ENCODE data around the gene GBX1.

The GBX1 gene

GRCh38 chr7:151144387-151144786 lies 23.1 kb downstream of the GBX1 start:
- no peaks in the 10 kb centered on the region for H3K36me3 ChIP-seq (ENCODE audit: low read length)
- no peaks in the 10 kb centered on the region for H3K27me3 ChIP-seq (ENCODE audit: low read length)
- no peak overlapping the region for H3K4me3 ChIP-seq (ENCODE audit: insufficient read depth, low read length, poor library complexity, severe bottlenecking)
- no peaks in the 10 kb centered on the region for H3K9me3 ChIP-seq (ENCODE audit: insufficient read depth, low read length)
- no peaks in the 10 kb centered on the region for H3K9me2 ChIP-seq (replicated peaks; ENCODE audit: insufficient read depth, low read length)
- H3K79me2 ChIP-seq (ENCODE audit: insufficient read depth, low read length): no peaks in the 10 kb centered on the region
- no peaks in the 10 kb centered on the region for H3F3A ChIP-seq (ENCODE audit: insufficient read depth)
- H3K9ac ChIP-seq (ENCODE audit: low read length): no peak overlapping the region
- H4K20me1 ChIP-seq (ENCODE audit: low read depth, low read length): no peaks in the 10 kb centered on the region
- no peak overlapping the region for H2AFZ ChIP-seq (ENCODE audit: low read depth, low read length, severe bottlenecking)
- TF ChIP-seq CTCF (IDR thresholded peaks at IDR 0.05; ENCODE audit: insufficient read depth, low read length, poor library complexity, severe bottlenecking) (no peak), EZH2phosphoT487 (conservative IDR thresholded peaks at IDR 0.05; ENCODE audit: low read length) (no peak)
- no peak overlapping the region for H3K27ac ChIP-seq (ENCODE audit: low read depth, low read length)
- no peak overlapping the region for H3K4me2 ChIP-seq (ENCODE audit: low read depth, low read length, poor library complexity, severe bottlenecking)

GRCh38 chr7:151143261-151144015 lies 24.1 kb downstream of the GBX1 start:
- no peak overlapping the region for H2AFZ ChIP-seq (ENCODE audit: low read depth, low read length, severe bottlenecking)
- no peaks in the 10 kb centered on the region for H4K20me1 ChIP-seq (ENCODE audit: low read depth, low read length)
- H3K9me3 ChIP-seq (ENCODE audit: insufficient read depth, low read length): no peaks in the 10 kb centered on the region
- no peaks in the 10 kb centered on the region for H3K79me2 ChIP-seq (ENCODE audit: insufficient read depth, low read length)
- no peaks in the 10 kb centered on the region for H3F3A ChIP-seq (ENCODE audit: insufficient read depth)
- no peak overlapping the region for H3K4me2 ChIP-seq (ENCODE audit: low read depth, low read length, poor library complexity, severe bottlenecking)
- H3K9ac ChIP-seq (ENCODE audit: low read length): no peak overlapping the region
- H3K27me3 ChIP-seq (ENCODE audit: low read length): no peaks in the 10 kb centered on the region
- no peak overlapping the region for H3K4me3 ChIP-seq (ENCODE audit: insufficient read depth, low read length, poor library complexity, severe bottlenecking)
- no peak for TF ChIP-seq CTCF (IDR thresholded peaks at IDR 0.05; ENCODE audit: insufficient read depth, low read length, poor library complexity, severe bottlenecking)
- TF ChIP-seq EZH2phosphoT487 (conservative IDR thresholded peaks at IDR 0.05; ENCODE audit: low read length): no peak
- no peaks in the 10 kb centered on the region for H3K9me2 ChIP-seq (replicated peaks; ENCODE audit: insufficient read depth, low read length)
- no peaks in the 10 kb centered on the region for H3K36me3 ChIP-seq (ENCODE audit: low read length)
- H3K27ac ChIP-seq (ENCODE audit: low read depth, low read length): no peak overlapping the region

GRCh38 chr7:151142686-151143040 lies 24.8 kb downstream of the GBX1 start:
- Histone ChIP-seq H3K9me2 (replicated peaks; ENCODE audit: insufficient read depth, low read length) (no peaks in the 10 kb centered on the region), H2AFZ (ENCODE audit: low read depth, low read length, severe bottlenecking) (no peak overlapping the region), H3F3A (ENCODE audit: insufficient read depth) (no peaks in the 10 kb centered on the region), H3K9ac (ENCODE audit: low read length) (no peak overlapping the region), H3K4me2 (ENCODE audit: low read depth, low read length, poor library complexity, severe bottlenecking) (no peak overlapping the region), H3K27ac (ENCODE audit: low read depth, low read length) (no peak overlapping the region), H4K20me1 (ENCODE audit: low read depth, low read length) (no peaks in the 10 kb centered on the region), H3K36me3 (ENCODE audit: low read length) (no peaks in the 10 kb centered on the region), H3K79me2 (ENCODE audit: insufficient read depth, low read length) (no peaks in the 10 kb centered on the region), H3K4me3 (ENCODE audit: insufficient read depth, low read length, poor library complexity, severe bottlenecking) (no peak overlapping the region), H3K9me3 (ENCODE audit: insufficient read depth, low read length) (no peaks in the 10 kb centered on the region), H3K27me3 (ENCODE audit: low read length) (no peaks in the 10 kb centered on the region)
- TF ChIP-seq EZH2phosphoT487 (conservative IDR thresholded peaks at IDR 0.05; ENCODE audit: low read length) (no peak), CTCF (IDR thresholded peaks at IDR 0.05; ENCODE audit: insufficient read depth, low read length, poor library complexity, severe bottlenecking) (no peak)

Data from SU-DHL-6 (cell line).